HG03378 (cell line): ENCODE results near the gene DAAM2.

Experiments
- ATAC-seq: cut with Tn5 transposase; IDR thresholded peaks from one replicate; pipeline ENCODE4 v1.9.1; 2021; ENCODE audit warnings: mild to moderate bottlenecking, moderate library complexity; ENCODE audit not compliant: unreplicated experiment

Gene DAAM2

GRCh38 chr6:39786649-39787048 is 5.5 kb upstream of the DAAM2 start:
- no peak for ATAC-seq

GRCh38 chr6:39787322-39787721 is 4.9 kb upstream of the DAAM2 start:
- no peak for ATAC-seq

GRCh38 chr6:39790772-39791171 is 1.4 kb upstream of the DAAM2 start:
- no peak for ATAC-seq

- ATAC-seq, result no peak
Measured at GRCh38 chr6:39791311-39791710, 865 bp upstream of the DAAM2 start.

GRCh38 chr6:39792540-39793450 is 619 bp downstream of the DAAM2 start:
- ATAC-seq, result no peak

GRCh38 chr6:39793516-39793915 is 1.3 kb downstream of the DAAM2 start:
- ATAC-seq, result no peak

GRCh38 chr6:39794231-39794630 is 2.1 kb downstream of the DAAM2 start:
- ATAC-seq, result no peak

GRCh38 chr6:39797751-39798150 is 5.6 kb downstream of the DAAM2 start:
- no peak for ATAC-seq

- ATAC-seq, result no peak
Measured at GRCh38 chr6:39800034-39801032, 8.2 kb downstream of the DAAM2 start.

- no peak for ATAC-seq
Measured at GRCh38 chr6:39801456-39802251, 9.5 kb downstream of the DAAM2 start.

- no peak for ATAC-seq
Measured at GRCh38 chr6:39803872-39804271, 11.7 kb downstream of the DAAM2 start.

- ATAC-seq, result no peak
Measured at GRCh38 chr6:39804466-39805065, 12.4 kb downstream of the DAAM2 start.

GRCh38 chr6:39806278-39806677 is 14.1 kb downstream of the DAAM2 start:
- no peak for ATAC-seq

- no peak for ATAC-seq
Measured at GRCh38 chr6:39808346-39808745, 16.2 kb downstream of the DAAM2 start.

- ATAC-seq, result no peak
Measured at GRCh38 chr6:39808964-39809363, 16.8 kb downstream of the DAAM2 start.

GRCh38 chr6:39811835-39812345 is 19.7 kb downstream of the DAAM2 start:
- ATAC-seq, result no peak

- no peak for ATAC-seq
Measured at GRCh38 chr6:39812496-39812852, 20.3 kb downstream of the DAAM2 start.

GRCh38 chr6:39812853-39813533 is 20.8 kb downstream of the DAAM2 start:
- ATAC-seq, result peak; percentile 63

- ATAC-seq, result no peak
Measured at GRCh38 chr6:39814236-39814635, 22.1 kb downstream of the DAAM2 start.

GRCh38 chr6:39815356-39815755 is 23.2 kb downstream of the DAAM2 start:
- ATAC-seq, result no peak
